ENCODE data around the gene USH2A.
"Not testable (repeated sequence)": the region's sequence is repeated elsewhere in the genome, so short reads cannot be mapped to it uniquely, and the experiment has no call there.

Gene USH2A

DNA sequence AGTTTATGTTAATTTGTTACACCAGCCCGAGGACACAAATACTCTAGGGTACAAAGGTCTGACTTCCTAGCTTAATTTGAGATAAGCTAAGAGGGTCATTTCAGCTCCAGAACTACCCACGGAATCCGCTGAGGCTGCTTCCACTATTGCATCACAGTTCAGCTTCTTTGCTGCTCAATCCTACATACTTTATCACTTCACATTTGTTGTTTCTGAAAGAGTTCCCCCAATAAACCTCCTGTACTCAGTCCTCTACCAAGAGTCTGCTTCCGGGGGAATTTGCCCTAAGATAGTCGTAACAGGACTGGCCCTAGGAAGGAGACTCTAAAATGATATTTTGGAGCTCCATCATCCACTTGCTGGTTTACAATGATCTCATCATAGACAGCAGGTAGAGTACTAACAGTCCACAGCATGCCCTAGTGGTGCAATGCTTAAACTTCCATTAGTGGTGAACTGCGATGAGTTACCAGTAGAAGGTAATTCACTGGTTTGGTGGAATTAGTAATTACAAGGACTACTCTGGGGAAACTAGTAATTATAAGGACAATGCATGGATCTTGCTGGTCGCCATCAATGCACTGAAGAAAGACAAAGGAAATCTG is 229.3 kb downstream of the USH2A start:
- DNase-seq = no peak

DNA sequence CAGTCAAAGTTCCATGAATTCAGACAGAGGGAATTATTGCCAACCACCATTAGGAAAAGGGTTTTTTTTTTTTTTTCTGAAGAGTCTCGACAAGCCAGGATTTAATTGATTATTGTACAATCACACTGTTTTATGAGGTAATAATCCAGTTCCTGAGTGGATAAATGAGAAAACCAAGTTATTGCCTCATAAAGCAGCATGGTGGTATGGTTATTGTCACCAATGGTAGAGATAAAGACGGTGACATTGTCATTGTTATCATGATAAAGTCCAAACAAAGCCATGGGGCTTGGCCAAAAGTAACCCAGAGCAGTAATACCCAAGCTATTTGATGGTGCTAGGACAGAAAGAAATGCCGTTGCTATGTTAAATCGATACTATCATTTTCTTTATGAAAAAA is 232.8 kb downstream of the USH2A start:
- DNase-seq = no peak

DNA sequence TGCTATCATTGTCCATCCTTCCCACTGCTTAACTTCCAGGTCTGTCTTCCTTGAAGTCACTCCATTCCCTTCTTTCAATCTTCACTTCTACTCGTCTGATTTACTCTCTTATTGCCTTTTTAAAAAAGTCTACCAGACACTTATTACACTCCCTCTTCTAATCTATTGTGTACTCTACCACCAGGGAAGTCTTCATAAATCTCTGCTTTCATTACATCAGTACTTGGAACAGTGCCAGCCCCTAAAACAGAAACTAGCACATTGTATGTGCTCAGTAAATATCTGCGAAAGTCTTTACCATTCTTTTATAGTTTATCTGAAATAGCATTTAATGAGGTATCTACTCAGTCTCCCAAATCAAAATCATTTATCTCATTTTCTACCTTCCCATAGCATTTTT is 236.4 kb downstream of the USH2A start:
- DNase-seq = no peak

DNA sequence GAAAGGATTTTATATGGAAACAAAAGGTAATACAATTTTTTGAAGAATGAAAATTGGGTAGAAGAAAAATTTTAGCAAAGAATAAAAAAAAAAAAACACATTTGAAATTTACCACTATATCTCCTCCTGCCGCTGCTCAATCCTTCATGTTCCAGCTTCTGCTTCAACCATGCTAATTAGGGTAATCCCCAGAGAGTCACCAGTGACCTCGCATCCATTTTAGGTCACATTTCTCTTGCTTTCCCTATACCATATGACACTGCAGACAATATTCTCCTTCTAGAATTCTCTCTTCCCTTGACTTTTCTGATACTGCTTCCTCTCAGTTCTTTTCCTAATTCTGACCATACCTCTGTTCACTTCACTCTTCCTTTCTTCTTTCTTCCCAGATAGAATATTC is 237.1 kb downstream of the USH2A start:
- DNase-seq = no peak

DNA sequence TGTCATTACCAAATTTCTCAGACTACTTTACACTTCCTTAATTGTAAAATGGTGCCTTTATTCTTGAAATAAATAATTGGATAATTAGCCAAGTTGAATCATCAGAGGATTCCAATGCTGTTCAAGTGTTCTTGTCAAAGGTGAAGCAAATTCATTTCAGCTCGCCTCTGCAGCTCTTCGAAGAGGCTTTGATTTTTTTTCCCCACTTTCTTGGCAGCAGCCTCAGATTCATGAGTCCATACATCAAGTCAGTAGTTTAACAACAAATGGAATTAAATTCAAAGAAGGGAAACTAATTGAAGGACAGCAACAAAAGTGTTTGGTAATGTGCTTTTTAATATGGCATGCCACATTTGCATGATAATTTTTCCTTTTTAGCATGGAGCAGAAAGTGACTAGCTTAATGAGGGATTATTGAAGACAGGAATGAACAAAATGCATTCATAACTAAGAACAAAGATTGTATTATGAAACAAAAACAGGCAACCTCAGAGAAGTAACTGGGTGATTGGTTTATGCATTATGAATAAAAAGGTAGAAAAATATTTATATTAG is 239.0 kb downstream of the USH2A start:
- no peak for DNase-seq

DNA sequence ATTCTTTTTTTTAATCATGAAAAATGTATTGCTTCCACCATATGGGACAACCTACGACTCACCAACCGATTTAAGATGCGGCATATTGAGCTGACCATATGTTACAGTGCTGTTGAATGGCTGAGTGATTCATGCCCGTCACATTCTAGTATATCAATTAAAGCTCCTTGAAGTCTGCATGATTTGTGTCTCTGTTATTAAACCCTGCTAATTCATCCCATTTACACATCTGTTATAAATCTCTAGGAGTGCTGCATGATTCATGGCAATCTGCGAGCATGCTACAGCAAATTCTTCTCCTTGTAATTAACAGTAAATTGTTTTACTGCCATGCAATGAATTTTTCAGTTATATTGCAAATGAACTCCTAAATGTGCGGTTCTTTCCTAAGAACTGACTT is 239.8 kb downstream of the USH2A start:
- no peak for DNase-seq

DNA sequence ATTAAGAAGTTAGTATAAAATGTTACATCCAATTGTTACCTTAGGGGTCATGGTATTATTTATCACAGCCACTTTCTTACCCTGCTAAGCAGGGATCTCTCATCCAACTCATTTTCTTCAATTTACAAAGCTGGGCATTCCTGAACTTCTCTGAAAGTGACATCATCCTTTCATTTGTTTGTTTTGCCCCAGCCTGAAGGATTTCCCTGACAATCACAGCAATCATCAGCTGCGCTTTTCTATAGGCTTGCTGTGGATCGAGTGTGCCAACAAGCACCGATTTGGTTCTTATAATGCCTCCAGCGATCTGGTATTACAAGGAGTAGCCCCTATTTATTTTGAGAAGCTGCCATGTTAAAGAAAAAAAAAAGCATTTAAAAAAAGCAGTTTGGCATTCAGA is 240.2 kb downstream of the USH2A start:
- no peak for DNase-seq

DNA sequence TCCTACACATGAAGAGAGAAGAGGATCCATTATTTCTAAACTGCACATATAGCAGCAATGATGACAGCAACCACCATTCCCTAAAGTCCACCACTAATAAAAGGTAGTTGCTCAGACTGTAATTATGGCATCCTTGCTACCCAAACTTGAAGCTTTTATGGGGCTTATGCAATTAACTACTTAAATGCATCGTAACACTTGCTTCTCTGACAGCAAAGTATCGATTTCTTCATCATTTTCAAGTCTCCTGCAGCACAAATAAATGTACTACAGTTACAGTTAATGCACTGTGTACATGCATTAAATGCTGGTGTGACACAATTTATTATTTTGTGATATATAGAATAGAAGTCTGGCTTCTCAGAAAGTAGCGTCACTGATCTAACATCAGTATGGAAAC is 241.7 kb downstream of the USH2A start:
- no peak for DNase-seq

DNA sequence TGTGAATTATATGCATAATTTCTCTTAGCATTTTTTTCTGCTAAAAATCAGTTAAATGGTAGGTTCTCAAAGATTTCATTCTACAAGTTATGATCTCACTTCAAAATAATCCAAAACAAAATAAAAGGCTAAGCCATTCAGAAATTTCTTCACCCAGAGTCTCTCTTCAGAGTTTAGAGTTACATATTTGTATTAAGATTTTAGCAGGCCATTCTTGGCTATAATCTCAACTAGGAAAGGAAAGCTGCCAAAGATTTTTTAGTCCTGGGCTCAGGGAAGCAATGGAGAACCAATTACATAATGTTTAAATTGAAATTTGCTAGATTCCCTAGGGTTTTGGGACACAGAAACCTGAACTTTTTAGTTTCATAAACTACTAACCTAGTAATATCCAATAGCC is 245.0 kb downstream of the USH2A start:
- DNase-seq = no peak

DNA sequence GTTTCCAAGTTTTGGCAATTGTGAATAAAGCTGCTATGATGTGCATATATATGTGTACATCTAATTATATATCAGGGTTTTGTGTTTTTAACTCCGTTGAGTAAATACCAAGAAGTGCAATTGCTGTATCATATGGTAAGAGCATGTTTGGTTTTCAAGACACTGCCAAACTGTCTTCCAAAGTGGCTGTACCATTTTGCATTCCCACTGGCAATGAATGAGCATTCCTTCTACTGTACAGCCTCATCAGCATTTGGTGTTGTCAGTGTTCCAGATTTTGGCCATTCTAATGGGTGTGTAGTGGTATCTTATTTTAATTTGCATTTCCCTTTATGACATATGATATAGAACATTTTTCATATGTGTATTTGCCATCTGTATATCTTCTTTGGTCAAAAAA is 246.3 kb downstream of the USH2A start:
- DNase-seq = no peak

DNA sequence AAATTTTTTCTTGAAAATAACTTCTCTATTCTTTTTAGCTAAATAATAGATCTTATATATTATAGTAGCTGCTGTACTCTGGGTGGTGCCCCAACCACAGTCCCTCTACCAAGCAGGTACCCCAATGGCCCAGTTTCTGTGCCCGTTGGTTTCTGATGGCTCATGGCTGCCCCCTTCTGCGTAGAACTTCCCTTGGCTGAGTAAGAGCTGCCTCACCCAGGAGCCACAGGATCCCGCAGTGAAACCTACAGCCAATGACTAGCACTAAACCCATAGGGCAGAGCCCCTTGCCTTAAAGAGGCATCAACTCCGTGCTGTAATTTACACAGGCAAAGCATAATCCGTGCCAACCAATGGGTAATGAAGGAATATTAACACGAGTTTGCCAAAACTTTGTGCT is 247.5 kb downstream of the USH2A start:
- no peak for DNase-seq

DNA sequence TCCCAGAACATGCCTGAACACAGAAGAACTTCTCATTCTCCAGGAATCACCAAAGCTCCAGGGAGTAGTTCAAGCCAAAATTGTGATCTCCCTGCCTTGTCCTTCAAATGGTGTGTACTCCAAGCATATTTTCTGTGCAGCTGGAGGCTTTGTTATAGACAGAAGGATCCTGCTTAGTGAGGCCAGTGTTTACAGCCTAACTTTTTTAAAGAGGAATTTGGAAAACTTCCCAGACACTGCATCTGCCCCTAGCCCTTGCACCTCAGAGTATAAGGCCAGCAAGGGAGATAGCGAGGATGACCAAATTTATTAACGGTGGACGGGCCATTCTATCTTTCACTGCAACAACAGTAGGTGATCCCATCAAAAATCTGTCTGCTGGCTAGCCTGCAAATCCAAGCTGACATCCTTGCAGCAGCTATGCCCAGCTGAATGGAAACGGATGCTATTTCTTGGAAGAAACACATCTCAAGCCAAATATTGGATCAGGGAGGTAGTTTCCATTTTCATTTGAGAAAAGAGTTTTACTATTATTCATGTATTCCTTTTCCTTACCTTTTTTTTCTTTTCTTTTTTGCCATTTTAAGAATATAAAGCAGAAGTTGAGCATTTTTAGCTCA is 249.8 kb downstream of the USH2A start:
- no peak for DNase-seq

DNA sequence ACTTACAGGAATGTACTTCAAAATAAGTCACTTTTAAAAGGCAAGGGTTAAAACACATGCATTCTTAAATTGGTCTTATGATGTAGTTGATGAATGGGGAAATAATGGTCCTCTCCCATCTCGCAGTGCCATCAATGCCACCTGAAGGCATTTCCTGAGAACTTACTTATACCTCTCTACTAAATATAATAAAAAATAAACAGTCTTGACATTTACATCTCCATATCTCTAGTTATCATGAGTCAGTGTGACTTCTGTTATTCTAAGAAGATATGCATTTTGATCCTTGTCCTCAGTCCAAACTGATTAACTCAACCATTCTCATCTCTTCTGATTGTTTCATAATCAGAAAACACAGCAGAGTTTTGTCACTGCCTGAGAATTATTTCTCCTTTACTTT is 253.9 kb downstream of the USH2A start:
- DNase-seq = no peak

DNA sequence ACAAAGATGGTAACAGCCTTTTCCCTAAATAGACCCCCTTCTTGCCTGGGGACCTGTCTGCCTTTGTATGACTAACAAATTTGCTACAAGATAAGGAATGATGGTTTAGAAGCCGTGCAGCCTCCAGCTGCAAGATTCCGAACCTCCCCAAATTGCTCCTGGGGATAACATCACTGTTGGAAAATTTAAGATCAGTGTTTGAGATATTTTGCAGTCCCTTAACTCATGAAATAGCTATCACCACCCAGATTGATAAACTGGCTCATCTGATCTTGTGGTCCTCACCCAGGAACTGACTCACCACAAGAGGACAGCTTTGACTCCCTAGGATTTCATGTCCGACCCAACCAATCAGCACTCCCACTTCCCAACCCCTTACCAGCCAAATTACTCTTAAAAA is 254.7 kb downstream of the USH2A start:
- no peak for DNase-seq

DNA sequence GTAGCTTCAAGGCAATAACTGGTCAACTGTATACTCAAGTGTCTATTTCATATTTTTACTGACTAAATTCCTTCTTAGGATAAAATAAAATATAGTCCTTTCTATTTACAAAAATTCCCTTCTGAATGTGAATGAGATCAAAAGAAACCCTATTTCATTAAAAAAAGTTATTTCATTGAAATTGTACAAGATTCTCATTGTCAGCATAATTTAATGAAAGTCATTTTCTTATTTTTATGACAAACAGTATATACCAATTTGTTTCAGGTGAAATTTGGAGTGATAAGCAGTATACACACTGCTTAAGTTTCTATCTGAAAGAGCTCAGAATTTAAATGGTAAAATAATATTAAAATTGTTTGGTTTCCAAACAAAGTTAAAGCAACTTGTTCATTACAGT is 269.2 kb downstream of the USH2A start:
- DNase-seq = no peak

DNA sequence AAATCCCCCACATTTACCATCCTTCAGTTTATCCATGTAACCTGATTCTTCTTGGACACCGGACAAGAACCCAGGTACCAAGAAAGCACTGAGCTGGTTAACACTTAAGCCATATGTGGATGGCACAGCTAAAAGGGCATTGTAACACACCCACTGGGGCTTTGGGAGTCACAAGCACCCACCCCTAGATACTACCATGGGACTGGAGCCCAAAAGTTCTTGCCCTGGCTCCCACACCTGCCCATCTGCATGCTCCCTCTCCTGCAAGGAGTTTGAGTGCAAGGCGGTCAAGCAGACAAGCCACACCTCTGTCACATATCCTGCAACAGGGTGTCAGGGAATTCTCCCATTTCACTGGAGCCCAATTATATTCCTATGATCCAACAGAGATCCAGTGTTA is 270.1 kb downstream of the USH2A start:
- no peak for DNase-seq

DNA sequence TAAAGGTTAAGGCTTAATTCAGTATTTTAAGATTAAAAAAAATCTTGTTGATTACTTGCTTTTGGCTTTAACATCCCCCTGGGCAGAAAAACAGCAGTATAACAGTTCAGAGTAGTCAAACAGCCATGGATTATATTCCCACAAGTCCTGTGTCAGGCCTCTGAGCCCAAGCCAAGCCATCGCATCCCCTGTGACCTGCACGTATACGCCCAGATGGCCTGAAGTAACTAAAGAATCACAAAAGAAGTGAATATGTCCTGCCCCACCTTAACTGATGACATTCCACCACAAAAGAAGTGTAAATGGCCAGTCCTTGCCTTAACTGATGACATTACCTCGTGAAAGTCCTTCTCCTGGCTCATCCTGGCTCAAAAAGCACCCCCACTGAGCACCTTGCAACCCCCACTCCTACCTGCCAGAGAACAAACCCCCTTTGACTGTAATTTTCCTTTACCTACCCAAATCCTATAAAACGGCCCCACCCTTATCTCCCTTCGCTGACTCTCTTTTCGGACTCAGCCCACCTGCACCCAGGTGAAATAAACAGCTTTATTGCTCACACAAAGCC is 277.7 kb downstream of the USH2A start:
- not testable (repeated sequence) for DNase-seq

DNA sequence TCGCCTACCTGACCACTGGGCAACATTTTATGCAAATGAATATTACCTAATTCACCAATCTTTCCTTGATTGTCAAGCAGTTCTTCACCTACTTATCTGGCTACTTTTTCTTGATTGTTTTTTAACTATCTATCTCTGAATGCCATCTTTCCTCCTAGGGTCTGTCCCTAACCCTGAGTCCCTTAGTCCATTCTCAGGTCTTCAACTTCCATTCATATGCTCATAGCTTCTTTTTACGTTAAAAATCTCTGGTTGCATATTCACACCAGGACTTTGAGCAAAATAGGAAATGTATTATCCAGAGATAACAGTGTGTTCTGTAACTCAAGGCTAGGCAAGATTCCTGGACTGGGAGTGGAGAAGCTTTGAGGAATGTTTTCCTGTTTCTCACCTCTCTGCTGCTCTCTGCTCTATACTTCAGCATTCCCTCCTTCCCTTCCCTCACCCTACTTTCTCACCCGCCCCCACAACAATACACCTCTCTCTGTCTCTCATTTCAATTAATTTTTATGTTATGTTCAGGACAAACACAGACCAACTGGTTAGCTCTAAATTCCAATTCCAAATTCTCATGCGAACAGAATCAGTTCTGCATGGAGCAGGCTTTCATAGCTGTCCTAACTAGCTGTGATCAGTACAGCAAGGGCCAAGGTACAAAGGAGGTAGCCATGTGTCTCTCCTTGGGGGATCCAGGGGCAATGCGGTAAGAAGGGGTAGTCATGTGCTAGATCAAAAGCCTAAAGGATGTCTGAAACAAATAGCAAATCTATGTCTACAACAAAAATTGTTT is 278.4 kb downstream of the USH2A start:
- no peak for DNase-seq

DNA sequence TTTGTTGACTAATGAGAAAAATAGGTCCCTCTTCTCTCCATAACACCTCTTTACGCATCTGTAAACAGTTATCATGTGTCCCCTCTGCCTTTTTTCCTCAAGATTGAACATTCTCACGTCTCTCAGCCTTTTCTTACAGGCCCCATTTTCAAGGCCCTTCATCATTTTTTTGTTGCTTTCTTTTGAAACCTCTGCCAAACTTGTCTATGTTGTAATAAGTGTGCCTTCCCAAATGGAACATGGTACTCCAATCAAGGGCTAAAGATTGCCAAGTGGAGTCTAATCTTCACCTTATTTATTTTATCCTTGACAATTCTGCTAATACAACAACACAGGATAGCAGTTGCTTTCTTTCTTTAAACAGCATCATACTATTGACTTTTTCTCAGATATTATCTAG is 280.3 kb downstream of the USH2A start:
- DNase-seq = no peak

DNA sequence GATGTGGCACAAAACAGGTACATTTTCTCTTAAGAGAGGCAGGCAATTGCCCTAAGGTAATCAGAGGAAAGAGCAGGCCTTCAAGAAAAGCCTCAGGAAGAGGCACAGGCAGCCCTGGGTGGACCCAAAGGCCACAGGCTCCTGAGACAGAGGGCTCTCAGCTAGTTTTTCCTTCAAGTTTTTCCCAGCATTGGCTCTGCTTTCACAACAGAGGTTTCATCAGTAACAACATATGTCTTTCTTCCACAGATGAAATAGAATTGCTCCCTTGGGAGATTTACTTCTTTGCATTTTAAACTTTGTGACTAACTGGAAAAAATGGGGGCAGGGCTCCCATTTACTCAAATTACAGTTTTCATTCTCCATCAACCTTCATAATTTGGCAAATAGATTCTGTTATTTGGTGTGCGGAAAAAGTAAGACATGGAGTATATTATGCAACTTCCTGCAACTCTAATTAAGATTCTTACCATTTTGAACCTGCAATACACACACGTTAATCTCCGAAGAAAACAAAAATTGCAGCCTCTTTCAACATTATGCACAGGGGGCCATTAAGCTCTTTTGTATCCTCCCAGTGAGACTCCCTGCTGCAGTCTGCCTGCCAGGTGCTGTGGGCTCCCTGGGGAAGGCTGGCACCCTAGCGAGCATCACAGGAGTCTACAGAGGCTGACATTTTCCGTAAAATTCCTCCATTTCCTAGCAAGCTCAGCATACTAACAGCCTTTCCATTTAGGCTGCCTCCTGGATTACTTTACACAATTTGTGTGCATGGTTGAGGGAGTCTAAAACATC is 282.3 kb downstream of the USH2A start:
- peak; percentile 4 for DNase-seq

DNA sequence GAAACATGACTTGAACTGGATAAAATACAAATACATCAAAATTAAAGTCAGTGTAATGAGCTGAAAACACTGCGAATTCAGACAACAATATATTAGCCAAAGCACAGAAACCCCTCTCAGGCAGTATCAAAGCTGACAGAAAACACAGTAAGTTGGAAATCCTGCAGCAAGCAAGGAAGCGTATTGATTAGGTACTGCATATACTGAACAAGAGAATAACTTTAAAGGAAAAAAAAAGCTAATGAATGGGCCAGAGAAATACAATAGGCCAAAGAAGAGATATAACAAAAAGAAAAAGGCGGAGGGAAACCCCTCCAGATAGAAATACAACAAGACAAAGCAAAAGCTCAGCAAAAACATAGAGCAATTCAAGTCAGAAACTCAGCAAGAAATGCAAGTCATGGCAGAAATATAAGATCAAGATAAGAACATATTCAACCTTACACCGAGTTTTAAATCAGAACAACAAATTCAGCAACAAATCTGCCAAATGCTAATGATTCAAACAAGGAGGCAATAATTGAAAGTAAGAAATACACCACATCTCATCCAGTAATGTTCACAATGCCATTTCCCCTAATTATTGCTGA is 299.0 kb downstream of the USH2A start:
- DNase-seq = no peak

DNA sequence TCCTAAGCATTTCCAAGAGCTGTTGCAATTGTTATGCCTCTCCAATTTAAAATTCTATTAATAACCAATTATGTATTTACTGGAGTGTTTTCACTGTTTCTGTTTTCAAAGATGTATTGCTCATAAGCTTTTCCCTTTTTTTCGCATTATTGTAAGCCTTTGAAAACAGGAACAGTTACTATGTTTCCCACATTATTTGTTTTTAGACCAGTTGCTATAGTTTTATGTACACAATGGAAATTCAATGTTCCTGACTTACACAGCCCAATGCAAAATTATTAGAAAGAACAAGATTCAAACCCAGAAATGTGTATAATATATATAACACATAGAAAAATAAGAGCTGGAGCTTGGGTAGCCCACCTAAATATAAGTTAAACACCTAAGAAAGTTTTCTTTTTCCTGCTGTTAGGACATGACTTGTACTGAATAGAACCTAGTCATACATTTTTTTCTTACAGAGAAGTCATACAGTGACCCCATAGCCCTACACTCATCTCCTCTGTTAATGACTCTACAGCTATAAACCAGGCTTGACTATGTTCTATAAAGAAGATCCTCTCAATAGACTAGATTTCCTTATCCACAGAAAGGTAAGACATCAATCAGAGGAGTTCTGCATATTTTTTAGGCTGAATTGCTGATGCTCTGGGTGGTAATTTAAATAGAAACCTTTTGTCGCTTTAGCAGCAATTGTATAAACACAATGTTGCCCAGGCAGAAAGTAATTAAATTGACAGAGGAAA is 299.6 kb downstream of the USH2A start:
- no peak for DNase-seq

Measured in NCI-H146 (cell line).